Brain microvascular endothelial cell (primary cell): ENCODE data around the gene SNX33.
"Not testable (repeated sequence)": the region's sequence is repeated elsewhere in the genome, so short reads cannot be mapped to it uniquely, and the experiment has no call there.

Source experiments
- DNase-seq: peaks from one replicate; pipeline ENCODE4 v3.0.0-alpha.2; 2020
- H3K27ac ChIP-seq: fragments of 250-450 bp; sonication (Bioruptor Pico); 2 replicates; pipeline ENCODE4 v1.5.1; 2020; ENCODE audit warnings: mild to moderate bottlenecking, moderate library complexity
- H3K27me3 ChIP-seq: fragments of 250-450 bp; sonication (Bioruptor Pico); replicated peaks from 2 replicates; pipeline ENCODE4 v1.5.1; 2020; ENCODE audit warnings: mild to moderate bottlenecking
- H3K36me3 ChIP-seq: fragments of 250-450 bp; sonication (Bioruptor Pico); replicated peaks from 2 replicates; pipeline ENCODE4 v1.5.1; 2020; ENCODE audit warnings: mild to moderate bottlenecking
- H3K4me3 ChIP-seq: 2 replicates; pipeline ENCODE4 v1.5.1; 2011; ENCODE audit warnings: low read depth, mild to moderate bottlenecking, control low read depth, low read length, moderate library complexity
- in situ Hi-C: cut with HindIII; loops from 2 replicates; pipeline ENCODE4 v1.10.0; 2017; ENCODE audit warnings: low sequenced_read_pairs, low pct_ligation_motif_present
- TF ChIP-seq, protein P1 (sequence below): IDR thresholded peaks from 2 replicates; pipeline ENCODE4 v1.5.1; 2011; ENCODE audit warnings: low read depth, mild to moderate bottlenecking, moderate library complexity, low read length, control low read depth, inconsistent platforms; ENCODE audit errors: missing control alignments

SNX33 gene

DNA sequence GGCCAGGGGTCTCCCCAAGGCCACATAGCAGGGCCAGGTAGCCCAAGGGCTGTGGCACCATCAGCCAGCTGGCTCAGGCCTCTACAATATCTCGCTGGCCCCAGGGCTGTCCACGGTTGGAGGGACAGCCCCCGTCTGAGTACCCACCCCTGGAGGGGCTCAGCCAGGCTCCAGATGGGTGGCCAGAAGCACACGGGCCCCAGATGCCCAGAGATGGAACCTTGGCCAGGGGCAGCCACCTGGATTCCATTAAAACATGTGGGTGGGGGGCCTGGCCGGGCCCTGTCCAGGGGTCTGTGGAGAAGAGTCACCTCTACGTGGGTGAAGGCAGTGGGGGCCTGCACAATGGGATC is 56.5 kb downstream of the SNX33 start:
- in situ Hi-C loops: no loop called here
- DNase-seq: no peak
- Histone ChIP-seq H3K27ac (no peak overlapping the region), H3K4me3 (no peak overlapping the region), H3K27me3 (no peaks in the 10 kb centered on the region), H3K36me3 (peaks cover 3% of the 10 kb centered on the region)
- TF ChIP-seq, protein P1, sequence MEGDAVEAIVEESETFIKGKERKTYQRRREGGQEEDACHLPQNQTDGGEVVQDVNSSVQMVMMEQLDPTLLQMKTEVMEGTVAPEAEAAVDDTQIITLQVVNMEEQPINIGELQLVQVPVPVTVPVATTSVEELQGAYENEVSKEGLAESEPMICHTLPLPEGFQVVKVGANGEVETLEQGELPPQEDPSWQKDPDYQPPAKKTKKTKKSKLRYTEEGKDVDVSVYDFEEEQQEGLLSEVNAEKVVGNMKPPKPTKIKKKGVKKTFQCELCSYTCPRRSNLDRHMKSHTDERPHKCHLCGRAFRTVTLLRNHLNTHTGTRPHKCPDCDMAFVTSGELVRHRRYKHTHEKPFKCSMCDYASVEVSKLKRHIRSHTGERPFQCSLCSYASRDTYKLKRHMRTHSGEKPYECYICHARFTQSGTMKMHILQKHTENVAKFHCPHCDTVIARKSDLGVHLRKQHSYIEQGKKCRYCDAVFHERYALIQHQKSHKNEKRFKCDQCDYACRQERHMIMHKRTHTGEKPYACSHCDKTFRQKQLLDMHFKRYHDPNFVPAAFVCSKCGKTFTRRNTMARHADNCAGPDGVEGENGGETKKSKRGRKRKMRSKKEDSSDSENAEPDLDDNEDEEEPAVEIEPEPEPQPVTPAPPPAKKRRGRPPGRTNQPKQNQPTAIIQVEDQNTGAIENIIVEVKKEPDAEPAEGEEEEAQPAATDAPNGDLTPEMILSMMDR: no peak

DNA sequence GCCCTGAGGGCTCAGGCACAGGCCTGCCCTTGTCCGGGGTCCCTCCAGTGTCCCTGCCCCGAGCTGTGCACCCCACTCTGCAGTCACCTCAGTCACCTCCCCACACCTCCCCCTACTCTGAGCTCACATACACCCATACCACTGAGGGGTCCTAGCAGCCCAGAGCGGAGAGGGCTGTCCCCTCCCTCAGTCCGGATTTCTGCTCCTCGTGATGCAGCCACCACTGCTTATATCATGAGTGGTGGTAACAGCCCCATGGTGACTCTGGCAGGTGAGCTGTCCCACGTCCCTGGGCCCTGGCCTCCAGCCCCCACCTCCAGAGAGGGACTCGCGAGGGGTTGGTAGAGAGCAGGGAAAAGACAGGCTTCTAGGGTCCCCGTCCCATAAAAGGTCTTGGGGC is 56.9 kb downstream of the SNX33 start:
- Histone ChIP-seq H3K27ac (no peak overlapping the region), H3K36me3 (peaks cover 3% of the 10 kb centered on the region), H3K27me3 (no peaks in the 10 kb centered on the region), H3K4me3 (no peak overlapping the region)
- no peak for DNase-seq
- in situ Hi-C loops: no loop called here
- TF ChIP-seq, protein P1: no peak

DNA sequence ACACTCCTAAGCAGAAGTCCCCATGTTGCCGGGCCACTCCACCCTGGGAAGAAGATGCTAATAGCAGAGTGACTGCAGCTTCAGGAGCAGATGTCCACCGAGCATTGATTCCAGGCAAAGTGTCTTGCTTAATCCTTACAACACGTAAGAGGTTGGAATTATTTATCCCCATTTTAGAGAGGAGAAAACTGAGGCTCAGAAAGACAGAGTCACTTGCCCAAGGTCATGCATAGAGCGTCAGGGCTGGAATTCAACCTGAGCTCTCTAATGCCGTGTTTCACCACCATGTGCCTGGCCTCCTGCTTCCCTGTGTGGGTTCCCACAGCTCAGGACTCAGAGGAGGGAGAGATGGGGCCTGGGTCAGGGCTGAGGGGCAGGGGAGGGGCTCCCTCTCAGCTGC is 57.7 kb downstream of the SNX33 start:
- in situ Hi-C loops, DNase-seq, H3K4me3 ChIP-seq, H3K36me3 ChIP-seq, H3K27me3 ChIP-seq, H3K27ac ChIP-seq: not testable (repeated sequence)

DNA sequence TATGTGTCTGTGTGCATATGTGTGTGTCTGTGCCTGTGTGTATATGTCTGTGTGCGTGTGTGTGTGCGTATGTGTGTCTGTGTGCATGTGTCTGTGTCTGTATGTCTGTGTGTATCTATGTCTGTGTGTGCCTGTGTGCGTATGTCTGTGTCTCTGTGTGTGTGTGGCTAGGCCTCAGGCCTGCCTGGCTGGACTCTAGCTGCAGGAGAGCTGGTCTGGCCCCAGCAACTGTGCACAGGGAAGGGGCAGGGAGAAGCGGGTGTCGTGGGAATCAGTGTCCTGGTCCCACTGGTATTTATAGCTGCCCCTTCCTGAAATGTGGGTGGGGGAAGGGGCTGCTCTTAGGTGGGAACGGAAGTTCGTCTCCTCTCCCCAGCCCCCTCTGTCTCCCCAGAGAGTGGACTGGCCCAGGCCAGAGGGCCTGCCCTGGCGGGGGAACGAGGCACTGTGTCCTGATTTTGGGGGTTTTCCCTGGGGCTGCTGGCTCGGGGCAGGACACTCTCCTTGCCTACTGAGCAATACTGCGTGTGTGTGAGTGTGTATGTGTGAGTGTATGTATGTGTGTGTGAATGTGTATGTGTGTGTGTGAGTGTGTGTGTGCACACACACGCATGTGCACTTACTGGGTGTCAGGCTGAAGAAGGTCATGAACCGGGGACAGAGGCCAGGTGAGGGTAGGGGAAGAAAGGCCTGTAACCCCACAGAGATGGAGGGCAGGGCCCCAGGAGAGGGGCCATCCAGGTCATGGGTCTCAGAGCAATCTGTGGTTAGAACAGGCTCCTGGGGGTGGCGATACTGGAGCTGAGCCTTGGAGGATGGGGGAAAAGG is 58.4 kb downstream of the SNX33 start:
- DNase-seq: peak; percentile 29
- in situ Hi-C loops: no loop called here
- Histone ChIP-seq H3K27ac (no peak overlapping the region), H3K36me3 (peaks cover 3% of the 10 kb centered on the region), H3K4me3 (no peak overlapping the region), H3K27me3 (no peaks in the 10 kb centered on the region)
- TF ChIP-seq, protein P1: no peak

DNA sequence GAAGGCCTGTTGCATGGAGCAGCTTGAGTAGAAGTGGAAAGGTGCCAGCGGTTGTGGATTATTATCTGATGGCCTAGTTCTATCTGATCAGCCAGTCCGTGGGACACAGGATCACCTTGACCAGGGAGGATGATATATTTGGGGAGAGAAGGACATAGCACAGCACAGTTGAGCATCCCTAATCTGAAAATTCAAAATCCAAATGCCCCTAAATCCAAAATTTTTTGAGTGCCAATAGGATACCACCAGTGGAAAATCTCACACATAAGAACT is 58.9 kb downstream of the SNX33 start:
- in situ Hi-C loops: no loop called here
- H3K27ac ChIP-seq: no peak overlapping the region
- H3K36me3 ChIP-seq: peaks cover 3% of the 10 kb centered on the region
- no peaks in the 10 kb centered on the region for H3K27me3 ChIP-seq
- peak; percentile 30 for DNase-seq
- TF ChIP-seq, protein P1: no peak
- no peak overlapping the region for H3K4me3 ChIP-seq

DNA sequence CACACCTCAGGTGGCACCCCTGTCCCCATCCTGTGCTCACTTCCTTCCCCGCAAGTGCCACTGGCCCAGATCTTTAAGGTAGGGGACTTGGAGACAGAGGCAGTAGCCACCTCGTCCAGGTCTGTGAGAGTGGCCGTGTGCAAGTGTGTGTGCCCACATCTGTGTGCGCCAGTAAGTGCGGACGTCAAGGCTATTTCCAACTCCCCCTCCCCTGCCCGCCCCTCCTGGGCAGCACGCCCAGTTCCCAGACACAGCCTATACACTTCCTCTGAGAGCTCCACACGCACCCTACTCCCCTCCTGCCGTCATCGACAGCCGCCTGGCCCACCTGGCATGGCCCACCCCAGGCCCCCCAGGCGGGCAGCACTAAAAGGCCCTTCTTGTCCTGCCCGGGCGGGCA is 61.7 kb downstream of the SNX33 start:
- H3K27ac ChIP-seq, H3K36me3 ChIP-seq, H3K27me3 ChIP-seq, in situ Hi-C loops: not testable (repeated sequence)
- H3K4me3 ChIP-seq: peak overlapping the region; percentile 22
- DNase-seq: peak; percentile 60

DNA sequence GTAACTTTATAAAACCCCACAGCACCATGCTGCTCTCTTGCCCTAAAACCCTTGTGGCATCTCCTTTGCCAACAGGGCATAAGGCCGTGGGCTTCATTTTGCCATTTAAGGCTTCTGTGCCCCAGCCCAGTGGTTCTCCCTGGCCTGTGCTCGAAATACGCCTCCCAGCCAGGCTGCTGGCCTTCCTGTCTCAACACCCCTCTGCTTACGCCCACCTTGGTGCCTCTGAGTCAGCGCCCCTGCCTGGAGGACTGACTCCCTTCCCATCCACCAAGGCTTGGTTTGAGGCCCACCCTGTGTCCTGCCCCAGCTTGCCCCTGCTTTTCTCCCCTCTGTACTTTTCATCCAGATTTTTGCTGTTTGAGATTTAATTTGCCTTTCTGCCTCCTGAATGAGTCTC is 63.2 kb downstream of the SNX33 start:
- H3K36me3 ChIP-seq, H3K27ac ChIP-seq, DNase-seq, H3K27me3 ChIP-seq, in situ Hi-C loops, H3K4me3 ChIP-seq: not testable (repeated sequence)

DNA sequence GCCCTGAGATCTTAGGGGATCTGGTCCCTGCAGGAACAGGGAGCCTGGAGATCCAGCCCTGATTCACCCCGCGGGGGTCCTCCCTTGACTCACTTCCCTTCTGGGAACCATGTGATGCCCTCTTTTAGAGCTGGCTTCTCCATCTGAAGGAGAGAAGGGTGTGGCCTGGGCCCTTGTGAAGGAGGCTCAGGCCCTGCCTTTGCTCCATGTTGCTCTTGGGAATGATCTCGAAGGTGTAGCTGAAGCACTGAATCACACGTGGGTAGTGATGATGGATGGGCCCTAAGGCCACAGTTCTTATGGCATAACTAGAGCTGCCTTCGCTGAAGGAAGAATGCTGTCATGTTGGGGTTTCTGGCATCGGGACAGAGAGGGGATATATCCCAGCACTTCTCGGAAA is 63.8 kb downstream of the SNX33 start:
- H3K4me3 ChIP-seq: peak overlapping the region; percentile 83
- not testable (repeated sequence) for H3K27me3 ChIP-seq

More for the DNA sequence above, 63.8 kb downstream of the SNX33 start:
- H3K36me3 ChIP-seq, in situ Hi-C loops, H3K27ac ChIP-seq, DNase-seq: not testable (repeated sequence)
